ENCODE results near the gene IL17RA. TPM values are rescaled to one million over a fixed set of nuclear protein-coding genes. Genes with fewer than 3 reads are reported as not detected.

IL17RA gene
- total RNA-seq, 1 donor, result 6.2 TPM

DNA sequence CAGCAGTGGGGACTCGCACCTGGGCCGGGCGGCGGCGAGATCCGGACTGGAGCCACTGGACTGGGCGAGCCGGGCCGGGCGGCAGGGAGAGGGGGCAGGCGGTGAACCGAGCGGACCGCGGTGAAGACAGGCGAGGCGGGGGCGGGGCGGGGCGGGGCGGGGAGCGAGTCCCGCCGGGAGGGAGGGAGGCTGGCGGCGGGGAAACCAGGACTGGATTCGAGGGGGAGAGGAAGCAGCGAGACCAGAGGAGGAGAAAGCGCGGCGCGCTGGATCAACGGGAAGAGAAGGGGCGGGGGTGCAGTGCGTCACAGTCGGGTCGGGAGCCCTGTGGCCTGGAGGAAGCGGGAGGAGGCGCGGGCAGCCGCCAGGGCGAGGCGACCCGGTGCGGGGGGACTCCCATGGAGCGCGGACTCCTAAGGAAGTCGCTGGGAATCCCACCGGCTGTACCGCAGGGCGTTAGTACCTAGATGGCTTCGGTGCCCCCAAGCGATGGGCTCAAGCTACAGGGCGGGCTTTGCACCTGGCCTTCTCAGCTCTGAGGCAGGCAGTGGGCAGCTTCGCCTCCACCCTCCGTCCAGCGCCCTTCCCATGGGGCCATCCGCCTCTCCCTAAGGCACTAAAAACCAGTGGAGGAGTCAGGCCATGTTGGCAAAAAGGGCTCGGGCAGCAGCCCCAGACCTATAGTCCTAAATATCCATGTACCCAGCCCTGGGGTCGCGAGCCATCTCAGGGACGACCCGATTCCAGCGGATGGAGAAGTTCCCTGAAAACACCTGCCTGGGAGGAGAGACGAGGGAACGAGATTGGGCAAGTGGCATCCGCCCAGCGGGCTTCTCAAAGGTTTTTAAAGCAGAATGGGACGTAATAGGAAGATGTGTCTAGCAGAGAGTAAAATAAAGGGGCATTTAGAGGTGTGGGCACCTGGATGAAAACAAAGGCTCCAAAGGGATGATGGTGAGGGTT, 36.7 kb downstream of the IL17RA start, which contains the start of gene TMEM121B:
Gene TMEM121B (minus strand): TSS at position 128 of the 963 bp plus-strand sequence. CDS start 233 bp downstream, outside the sequence.
- no peak within 1 kb of the TSS for H3K4me2 ChIP-seq (ENCODE audit: insufficient read depth, low read length)
- no peaks in the 10 kb centered on the region for H3K79me2 ChIP-seq (ENCODE audit: insufficient read depth, low read length)
- H3K27me3 ChIP-seq (ENCODE audit: insufficient read depth, low read length), result peaks cover 35% of the 10 kb centered on the region
- no peak within 1 kb of the TSS for H3K27ac ChIP-seq (ENCODE audit: low read depth, low read length)
- H3K36me3 ChIP-seq (ENCODE audit: insufficient read depth, low read length), result no peaks in the 10 kb centered on the region
- peak; percentile 79 for DNase-seq (ENCODE audit: insufficient read length, low spot score, missing footprints)
- peak within 1 kb of the TSS; percentile 28 for H3K4me3 ChIP-seq (ENCODE audit: insufficient read depth, low read length)
- no peaks in the 10 kb centered on the region for H3K4me1 ChIP-seq (ENCODE audit: insufficient read depth, low read length)
- H4K20me1 ChIP-seq (ENCODE audit: insufficient read depth, low read length), result no peaks in the 10 kb centered on the region
- H2AFZ ChIP-seq (ENCODE audit: low read length), result no peak within 1 kb of the TSS
- H3K9me3 ChIP-seq (ENCODE audit: low read depth, low read length), result no peaks in the 10 kb centered on the region
- no peak for TF ChIP-seq CTCF (IDR thresholded peaks at IDR 0.05; ENCODE audit: extremely low read depth, low read depth, low read length)

GRCh38 chr22:17130199-17130598, 45.4 kb downstream of the IL17RA start:
- Histone ChIP-seq H3K4me1 (ENCODE audit: insufficient read depth, low read length) (no peaks in the 10 kb centered on the region), H4K20me1 (ENCODE audit: insufficient read depth, low read length) (peaks cover 3% of the 10 kb centered on the region), H3K4me2 (ENCODE audit: insufficient read depth, low read length) (no peak overlapping the region), H3K4me3 (ENCODE audit: insufficient read depth, low read length) (no peak overlapping the region), H3K36me3 (ENCODE audit: insufficient read depth, low read length) (no peaks in the 10 kb centered on the region), H3K79me2 (ENCODE audit: insufficient read depth, low read length) (no peaks in the 10 kb centered on the region), H3K9me3 (ENCODE audit: low read depth, low read length) (no peaks in the 10 kb centered on the region), H3K27ac (ENCODE audit: low read depth, low read length) (no peak overlapping the region), H3K27me3 (ENCODE audit: insufficient read depth, low read length) (no peaks in the 10 kb centered on the region), H2AFZ (ENCODE audit: low read length) (no peak overlapping the region)
- peak; percentile 48 for DNase-seq (ENCODE audit: insufficient read length, low spot score, missing footprints)
- TF ChIP-seq CTCF (IDR thresholded peaks at IDR 0.05; ENCODE audit: extremely low read depth, low read depth, low read length), result no peak

- H3K27ac ChIP-seq (ENCODE audit: low read depth, low read length), result no peak overlapping the region
- H4K20me1 ChIP-seq (ENCODE audit: insufficient read depth, low read length), result peaks cover 3% of the 10 kb centered on the region
- no peaks in the 10 kb centered on the region for H3K36me3 ChIP-seq (ENCODE audit: insufficient read depth, low read length)
- DNase-seq (ENCODE audit: insufficient read length, low spot score, missing footprints), result no peak
- no peak for TF ChIP-seq CTCF (IDR thresholded peaks at IDR 0.05; ENCODE audit: extremely low read depth, low read depth, low read length)
- no peak overlapping the region for H2AFZ ChIP-seq (ENCODE audit: low read length)
- H3K4me3 ChIP-seq (ENCODE audit: insufficient read depth, low read length), result no peak overlapping the region
- no peak overlapping the region for H3K4me2 ChIP-seq (ENCODE audit: insufficient read depth, low read length)
- no peaks in the 10 kb centered on the region for H3K79me2 ChIP-seq (ENCODE audit: insufficient read depth, low read length)
- no peaks in the 10 kb centered on the region for H3K9me3 ChIP-seq (ENCODE audit: low read depth, low read length)
- no peaks in the 10 kb centered on the region for H3K27me3 ChIP-seq (ENCODE audit: insufficient read depth, low read length)
- no peaks in the 10 kb centered on the region for H3K4me1 ChIP-seq (ENCODE audit: insufficient read depth, low read length)
Measured at GRCh38 chr22:17131686-17132085, 46.9 kb downstream of the IL17RA start.

- TF ChIP-seq CTCF (IDR thresholded peaks at IDR 0.05; ENCODE audit: extremely low read depth, low read depth, low read length), result no peak
- Histone ChIP-seq H3K36me3 (ENCODE audit: insufficient read depth, low read length) (no peaks in the 10 kb centered on the region), H3K9me3 (ENCODE audit: low read depth, low read length) (no peaks in the 10 kb centered on the region), H3K4me2 (ENCODE audit: insufficient read depth, low read length) (no peak overlapping the region), H3K27me3 (ENCODE audit: insufficient read depth, low read length) (no peaks in the 10 kb centered on the region), H3K4me1 (ENCODE audit: insufficient read depth, low read length) (no peaks in the 10 kb centered on the region), H3K4me3 (ENCODE audit: insufficient read depth, low read length) (no peak overlapping the region), H3K27ac (ENCODE audit: low read depth, low read length) (no peak overlapping the region), H2AFZ (ENCODE audit: low read length) (no peak overlapping the region), H4K20me1 (ENCODE audit: insufficient read depth, low read length) (peaks cover 3% of the 10 kb centered on the region), H3K79me2 (ENCODE audit: insufficient read depth, low read length) (no peaks in the 10 kb centered on the region)
- DNase-seq (ENCODE audit: insufficient read length, low spot score, missing footprints), result no peak
Measured at GRCh38 chr22:17132112-17132511, 47.3 kb downstream of the IL17RA start.

Measured in osteoblast (primary cell).